Progenitor cell of endocrine pancreas (in vitro differentiated cells): ENCODE results near the gene FMO5. TPM values are rescaled to one million over a fixed set of nuclear protein-coding genes. Genes with fewer than 3 reads are reported as not detected.

Experiments
- DNase-seq: peaks from one replicate; pipeline ENCODE4 v3.0.0; 2021; ENCODE audit warnings: low spot score; ENCODE audit not compliant: unreplicated experiment
- H3K27ac Mint-ChIP-seq: 2 replicates; pipeline ENCODE4 v1.8.0; 2021; ENCODE audit warnings: mild to moderate bottlenecking, moderate library complexity, mixed read lengths
- H3K27me3 Mint-ChIP-seq: 2 replicates; pipeline ENCODE4 v1.8.0; 2021; ENCODE audit warnings: mixed read lengths
- H3K36me3 Mint-ChIP-seq: 2 replicates; pipeline ENCODE4 v1.8.0; 2022; ENCODE audit warnings: mixed read lengths; ENCODE audit not compliant: insufficient read depth
- H3K4me1 Mint-ChIP-seq: 2 replicates; pipeline ENCODE4 v1.8.0; 2021; ENCODE audit warnings: low read depth, mixed read lengths
- H3K4me3 Mint-ChIP-seq: 2 replicates; pipeline ENCODE4 v1.8.0; 2021; ENCODE audit warnings: low read depth, mild to moderate bottlenecking, moderate library complexity, mixed read lengths
- H3K9me3 Mint-ChIP-seq: 2 replicates; pipeline ENCODE4 v1.8.0; 2021; ENCODE audit warnings: low read depth, mixed read lengths
- CTCF ChIP-seq: fragments of 200-600 bp; sonication (generic); IDR thresholded peaks from one replicate; pipeline ENCODE4 v1.5.0; 2021; ENCODE audit warnings: antibody characterized with exemption, mild to moderate bottlenecking; ENCODE audit not compliant: unreplicated experiment
- total RNA-seq: library from RNA; stranded (reverse); gene quantifications from 2 replicates; pipeline ENCODE4 v1.2.1, GENCODE V29; 2021

Gene FMO5
- total RNA-seq, 1 donor from 2014 or later = 5.0 TPM

- peaks cover 13% of the 10 kb centered on the region for H3K36me3 Mint-ChIP-seq
- peak; percentile 95 for DNase-seq
- peaks cover 43% of the 10 kb centered on the region for H3K4me1 Mint-ChIP-seq
- peak; percentile 97 for TF ChIP-seq CTCF
- peak within 1 kb of the TSS; percentile 99 for H3K27ac Mint-ChIP-seq
- peak within 1 kb of the TSS; percentile 98 for H3K4me3 Mint-ChIP-seq
- H3K27me3 Mint-ChIP-seq = no peaks in the 10 kb centered on the region
- H3K9me3 Mint-ChIP-seq = peaks cover 3% of the 10 kb centered on the region
Observed at GRCh38 chr1:147172168-147173016, 52.7 kb downstream of the FMO5 start, which contains the start of gene PRKAB2. PRKAB2 (minus strand) TSS chr1:147172470; CDS start chr1:147172144, 326 bp downstream.

GRCh38 chr1:147171399-147172167 lies 53.6 kb downstream of the FMO5 start:
- peaks cover 8% of the 10 kb centered on the region for H3K36me3 Mint-ChIP-seq
- no peak for TF ChIP-seq CTCF
- peak overlapping the region; percentile 98 for H3K4me3 Mint-ChIP-seq
- peak overlapping the region; percentile 95 for H3K27ac Mint-ChIP-seq
- DNase-seq = no peak
- H3K4me1 Mint-ChIP-seq = peaks cover 43% of the 10 kb centered on the region
- H3K9me3 Mint-ChIP-seq = no peaks in the 10 kb centered on the region
- no peaks in the 10 kb centered on the region for H3K27me3 Mint-ChIP-seq

GRCh38 chr1:147169840-147170674 lies 55.1 kb downstream of the FMO5 start:
- H3K9me3 Mint-ChIP-seq = no peaks in the 10 kb centered on the region
- peaks cover 11% of the 10 kb centered on the region for H3K36me3 Mint-ChIP-seq
- peaks cover 43% of the 10 kb centered on the region for H3K4me1 Mint-ChIP-seq
- no peak for TF ChIP-seq CTCF
- no peak for DNase-seq
- H3K27me3 Mint-ChIP-seq = no peaks in the 10 kb centered on the region
- peak overlapping the region; percentile 98 for H3K4me3 Mint-ChIP-seq
- H3K27ac Mint-ChIP-seq = peak overlapping the region; percentile 11

- Mint-ChIP-seq H3K27me3 (no peaks in the 10 kb centered on the region), H3K9me3 (no peaks in the 10 kb centered on the region), H3K4me1 (peaks cover 40% of the 10 kb centered on the region), H3K4me3 (no peak overlapping the region), H3K36me3 (peaks cover 10% of the 10 kb centered on the region), H3K27ac (no peak overlapping the region)
- TF ChIP-seq CTCF = no peak
- DNase-seq = no peak
Observed at GRCh38 chr1:147169171-147169570, 56.0 kb downstream of the FMO5 start.
